Measurements from ENCODE around the gene DLG1. TPM values are rescaled to one million over a fixed set of nuclear protein-coding genes. Genes with fewer than 3 reads are reported as not detected.

The DLG1 gene
- total and polyA plus RNA-seq, 2 donors (not counting 1 experiment from before 2014, with no cell fraction given) = 47.7 to 53.0 TPM

DNA sequence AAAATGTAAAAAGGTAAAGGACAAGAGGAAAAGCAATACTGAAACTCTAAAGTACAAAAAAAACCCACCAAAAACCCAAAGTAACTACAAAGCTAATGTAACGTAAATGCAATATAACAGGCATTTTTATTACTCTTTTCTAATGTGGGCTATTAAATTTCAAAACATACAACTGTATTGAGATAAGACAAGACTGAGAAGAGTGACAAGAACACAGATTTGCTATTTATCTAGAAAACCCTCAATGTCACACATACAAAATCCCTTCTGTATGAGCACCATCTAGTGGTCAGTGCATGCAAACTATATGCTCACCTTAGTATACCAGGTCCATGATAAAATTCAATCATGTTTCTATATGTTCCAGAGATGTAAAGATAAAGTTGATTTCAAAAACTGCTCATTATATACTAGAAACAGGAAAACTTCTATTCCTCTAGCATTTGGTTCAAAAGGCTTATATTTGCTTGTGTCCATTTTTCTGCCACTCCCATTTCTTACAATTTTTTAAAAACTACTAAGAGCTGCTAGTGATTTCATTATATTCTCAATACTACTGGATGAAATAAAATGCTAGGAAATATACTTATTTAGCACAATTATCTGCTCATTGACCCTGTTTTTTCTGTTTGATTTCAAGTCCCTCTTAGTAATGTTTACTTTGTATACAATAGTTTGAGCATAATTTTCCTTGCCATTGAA lies 111.4 kb downstream of the DLG1 start:
- no peak overlapping the region for H3K9ac ChIP-seq (ENCODE audit: insufficient read depth, low read length)
- no peak overlapping the region for H3K27ac ChIP-seq (ENCODE audit: insufficient read depth, low read length)
- no peaks in the 10 kb centered on the region for H3K27me3 ChIP-seq (ENCODE audit: control insufficient read depth, insufficient read depth, low read length)
- H3K36me3 ChIP-seq (ENCODE audit: control insufficient read depth, insufficient read depth, low read length) = no peaks in the 10 kb centered on the region
- H3K4me2 ChIP-seq (ENCODE audit: extremely low read depth, insufficient read depth, low read length) = no peak overlapping the region
- no peaks in the 10 kb centered on the region for H3K9me3 ChIP-seq (ENCODE audit: control insufficient read depth, insufficient read depth, low read depth, low read length)
- no peak overlapping the region for H3K4me3 ChIP-seq (replicated peaks in 1 of 4; ENCODE audit: control extremely low read depth in 1 of 4, insufficient read depth in 1 of 4, low read depth in 3 of 4, low read length in 4 of 4)
- H2AFZ ChIP-seq (ENCODE audit: low read length) = no peak overlapping the region
- H4K20me1 ChIP-seq (ENCODE audit: control insufficient read depth, extremely low read depth, insufficient read depth, low read length) = no peaks in the 10 kb centered on the region
- H3K4me1 ChIP-seq (ENCODE audit: control insufficient read depth, extremely low read depth, insufficient read depth, low read length) = peaks cover 5% of the 10 kb centered on the region
- DNase-seq (ENCODE audit: low read depth in 2 of 2) = peak; percentile 42 to 79
- H3K79me2 ChIP-seq (ENCODE audit: control insufficient read depth, insufficient read depth, low read length) = peaks cover 5% of the 10 kb centered on the region
- TF ChIP-seq, protein P1, sequence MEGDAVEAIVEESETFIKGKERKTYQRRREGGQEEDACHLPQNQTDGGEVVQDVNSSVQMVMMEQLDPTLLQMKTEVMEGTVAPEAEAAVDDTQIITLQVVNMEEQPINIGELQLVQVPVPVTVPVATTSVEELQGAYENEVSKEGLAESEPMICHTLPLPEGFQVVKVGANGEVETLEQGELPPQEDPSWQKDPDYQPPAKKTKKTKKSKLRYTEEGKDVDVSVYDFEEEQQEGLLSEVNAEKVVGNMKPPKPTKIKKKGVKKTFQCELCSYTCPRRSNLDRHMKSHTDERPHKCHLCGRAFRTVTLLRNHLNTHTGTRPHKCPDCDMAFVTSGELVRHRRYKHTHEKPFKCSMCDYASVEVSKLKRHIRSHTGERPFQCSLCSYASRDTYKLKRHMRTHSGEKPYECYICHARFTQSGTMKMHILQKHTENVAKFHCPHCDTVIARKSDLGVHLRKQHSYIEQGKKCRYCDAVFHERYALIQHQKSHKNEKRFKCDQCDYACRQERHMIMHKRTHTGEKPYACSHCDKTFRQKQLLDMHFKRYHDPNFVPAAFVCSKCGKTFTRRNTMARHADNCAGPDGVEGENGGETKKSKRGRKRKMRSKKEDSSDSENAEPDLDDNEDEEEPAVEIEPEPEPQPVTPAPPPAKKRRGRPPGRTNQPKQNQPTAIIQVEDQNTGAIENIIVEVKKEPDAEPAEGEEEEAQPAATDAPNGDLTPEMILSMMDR (conservative IDR thresholded peaks at IDR 0.05 in 1 of 2, IDR thresholded peaks at IDR 0.05 in 1 of 2; ENCODE audit: low read depth in 1 of 2, low read length in 2 of 2) = peak; percentile 57 to 79
- TF ChIP-seq EZH2 (IDR thresholded peaks at IDR 0.05; ENCODE audit: low read length, missing control alignments) = no peak

DNA sequence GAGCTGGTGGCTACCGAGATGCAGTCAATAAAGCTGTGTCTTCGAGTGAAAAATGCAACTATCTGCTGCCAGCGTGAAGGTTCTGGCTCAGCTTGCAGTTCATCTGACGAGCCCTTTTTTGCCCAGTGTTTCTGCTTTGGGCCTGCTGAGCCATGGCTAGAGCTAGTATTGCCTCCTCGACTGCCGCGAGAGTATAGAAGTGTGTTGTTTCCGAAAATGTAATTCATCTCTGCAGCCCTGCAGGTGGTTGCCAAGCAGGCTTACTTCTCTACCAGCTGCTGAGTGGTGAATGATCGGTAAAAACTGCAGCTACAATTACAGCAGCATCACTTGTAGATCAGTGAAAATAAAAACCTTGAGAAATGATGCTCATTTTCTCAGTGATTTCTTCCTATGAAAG lies 114.8 kb downstream of the DLG1 start:
- no peaks in the 10 kb centered on the region for H3K9me3 ChIP-seq (ENCODE audit: control insufficient read depth, insufficient read depth, low read depth, low read length)
- peaks cover 3% of the 10 kb centered on the region for H3K4me1 ChIP-seq (ENCODE audit: control insufficient read depth, extremely low read depth, insufficient read depth, low read length)
- TF ChIP-seq EZH2 (IDR thresholded peaks at IDR 0.05; ENCODE audit: low read length, missing control alignments) = no peak
- TF ChIP-seq, protein P1 (conservative IDR thresholded peaks at IDR 0.05 in 1 of 2, IDR thresholded peaks at IDR 0.05 in 1 of 2; ENCODE audit: low read depth in 1 of 2, low read length in 2 of 2) = no peak
- no peak for DNase-seq (ENCODE audit: low read depth in 2 of 2)
- H4K20me1 ChIP-seq (ENCODE audit: control insufficient read depth, extremely low read depth, insufficient read depth, low read length) = no peaks in the 10 kb centered on the region
- H3K27me3 ChIP-seq (ENCODE audit: control insufficient read depth, insufficient read depth, low read length) = no peaks in the 10 kb centered on the region
- H3K79me2 ChIP-seq (ENCODE audit: control insufficient read depth, insufficient read depth, low read length) = peaks cover 3% of the 10 kb centered on the region
- no peaks in the 10 kb centered on the region for H3K36me3 ChIP-seq (ENCODE audit: control insufficient read depth, insufficient read depth, low read length)
- no peak overlapping the region for H3K27ac ChIP-seq (ENCODE audit: insufficient read depth, low read length)
- H3K9ac ChIP-seq (ENCODE audit: insufficient read depth, low read length) = no peak overlapping the region
- H2AFZ ChIP-seq (ENCODE audit: low read length) = no peak overlapping the region
- H3K4me2 ChIP-seq (ENCODE audit: extremely low read depth, insufficient read depth, low read length) = no peak overlapping the region
- H3K4me3 ChIP-seq (replicated peaks in 1 of 4; ENCODE audit: control extremely low read depth in 1 of 4, insufficient read depth in 1 of 4, low read depth in 3 of 4, low read length in 4 of 4) = no peak overlapping the region

DNA sequence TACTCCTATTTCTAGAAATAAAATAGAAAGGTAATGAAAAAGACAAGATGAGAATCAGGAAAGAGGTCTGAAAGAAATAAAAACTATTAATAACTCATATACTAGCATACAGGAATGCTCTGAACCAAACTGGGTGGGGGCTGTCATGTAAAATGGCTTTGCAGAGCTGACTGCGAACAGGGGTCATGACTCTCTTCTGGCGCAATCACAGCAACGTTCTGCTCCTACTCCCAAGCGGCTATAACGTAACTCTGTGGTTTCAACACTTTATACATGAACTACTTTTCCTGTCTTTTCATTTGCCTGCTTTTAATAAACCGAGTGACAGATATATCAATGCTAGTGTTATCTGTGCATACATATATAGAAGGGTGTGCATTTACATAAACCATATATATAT lies 116.7 kb downstream of the DLG1 start:
- H2AFZ ChIP-seq (ENCODE audit: low read length) = no peak overlapping the region
- peak overlapping the region in 1 of 4 experiments; percentile 16 for H3K4me3 ChIP-seq (replicated peaks in 1 of 4; ENCODE audit: control extremely low read depth in 1 of 4, insufficient read depth in 1 of 4, low read depth in 3 of 4, low read length in 4 of 4)
- H4K20me1 ChIP-seq (ENCODE audit: control insufficient read depth, extremely low read depth, insufficient read depth, low read length) = no peaks in the 10 kb centered on the region
- no peaks in the 10 kb centered on the region for H3K27me3 ChIP-seq (ENCODE audit: control insufficient read depth, insufficient read depth, low read length)
- no peaks in the 10 kb centered on the region for H3K36me3 ChIP-seq (ENCODE audit: control insufficient read depth, insufficient read depth, low read length)
- no peak overlapping the region for H3K27ac ChIP-seq (ENCODE audit: insufficient read depth, low read length)
- H3K9ac ChIP-seq (ENCODE audit: insufficient read depth, low read length) = no peak overlapping the region
- TF ChIP-seq, protein P1 (conservative IDR thresholded peaks at IDR 0.05 in 1 of 2, IDR thresholded peaks at IDR 0.05 in 1 of 2; ENCODE audit: low read depth in 1 of 2, low read length in 2 of 2) = no peak
- no peak for TF ChIP-seq EZH2 (IDR thresholded peaks at IDR 0.05; ENCODE audit: low read length, missing control alignments)
- H3K4me2 ChIP-seq (ENCODE audit: extremely low read depth, insufficient read depth, low read length) = peak overlapping the region; percentile 7
- peaks cover 3% of the 10 kb centered on the region for H3K79me2 ChIP-seq (ENCODE audit: control insufficient read depth, insufficient read depth, low read length)
- H3K4me1 ChIP-seq (ENCODE audit: control insufficient read depth, extremely low read depth, insufficient read depth, low read length) = peaks cover 3% of the 10 kb centered on the region
- peak; percentile 57 to 96 for DNase-seq (ENCODE audit: low read depth in 2 of 2)
- no peaks in the 10 kb centered on the region for H3K9me3 ChIP-seq (ENCODE audit: control insufficient read depth, insufficient read depth, low read depth, low read length)

All from fibroblast of lung (primary cell).